ENCODE results near the gene DCDC1.
"Not testable (repeated sequence)": the region's sequence is repeated elsewhere in the genome, so short reads cannot be mapped to it uniquely, and the experiment has no call there.

The DCDC1 gene

GRCh38 chr11:30960387-30960992 lies 409.0 kb downstream of the DCDC1 start:
- DNase-seq (ENCODE audit: low read depth), result peak; percentile 62
- peak; percentile 77 for TF ChIP-seq CTCF (conservative IDR thresholded peaks at IDR 0.05; ENCODE audit: low read length)
- H3K4me3 ChIP-seq (ENCODE audit: low read length), result no peak overlapping the region

GRCh38 chr11:30956751-30957150 lies 412.8 kb downstream of the DCDC1 start:
- no peak for TF ChIP-seq CTCF (conservative IDR thresholded peaks at IDR 0.05; ENCODE audit: low read length)

GRCh38 chr11:30949838-30950237 lies 419.7 kb downstream of the DCDC1 start:
- H3K4me3 ChIP-seq (ENCODE audit: low read length), result no peak overlapping the region
- DNase-seq (ENCODE audit: low read depth), result no peak
- no peak for TF ChIP-seq CTCF (conservative IDR thresholded peaks at IDR 0.05; ENCODE audit: low read length)

More at GRCh38 chr11:30956751-30957150, 412.8 kb downstream of the DCDC1 start:
- no peak for DNase-seq (ENCODE audit: low read depth)
- H3K4me3 ChIP-seq (ENCODE audit: low read length), result no peak overlapping the region

- not testable (repeated sequence) for H3K4me3 ChIP-seq (ENCODE audit: low read length); DNase-seq (ENCODE audit: low read depth)
Observed at GRCh38 chr11:30947715-30948114, 421.8 kb downstream of the DCDC1 start.

GRCh38 chr11:30938810-30939209 lies 430.7 kb downstream of the DCDC1 start:
- DNase-seq (ENCODE audit: low read depth), result no peak
- TF ChIP-seq CTCF (conservative IDR thresholded peaks at IDR 0.05; ENCODE audit: low read length), result no peak

GRCh38 chr11:30938171-30938570 lies 431.4 kb downstream of the DCDC1 start:
- H3K4me3 ChIP-seq (ENCODE audit: low read length), result no peak overlapping the region
- DNase-seq (ENCODE audit: low read depth), result no peak
- TF ChIP-seq CTCF (conservative IDR thresholded peaks at IDR 0.05; ENCODE audit: low read length), result no peak

More at GRCh38 chr11:30938810-30939209, 430.7 kb downstream of the DCDC1 start:
- H3K4me3 ChIP-seq (ENCODE audit: low read length), result no peak overlapping the region

GRCh38 chr11:30936491-30936890 lies 433.0 kb downstream of the DCDC1 start:
- no peak for TF ChIP-seq CTCF (conservative IDR thresholded peaks at IDR 0.05; ENCODE audit: low read length)
- DNase-seq (ENCODE audit: low read depth), result peak; percentile 37
- no peak overlapping the region for H3K4me3 ChIP-seq (ENCODE audit: low read length)
